NCI-H2081 treated with DMSO at 0.1 percent for 48 hours (cell line): Measurements from ENCODE around the gene CALN1.

Source experiments
- DNase-seq: peaks from one replicate; lab custom pipeline; 2025; lab: John Stamatoyannopoulos, UW

Gene CALN1

GRCh38 chr7:72183835-72184234 is 228.3 kb downstream of the CALN1 start:
- no peak for DNase-seq

- no peak for DNase-seq
Measured at GRCh38 chr7:72182036-72182435, 230.1 kb downstream of the CALN1 start.

GRCh38 chr7:72176875-72177274 is 235.3 kb downstream of the CALN1 start:
- DNase-seq = no peak

- no peak for DNase-seq
Measured at GRCh38 chr7:72170475-72170874, 241.7 kb downstream of the CALN1 start.

GRCh38 chr7:72163271-72163670 is 248.9 kb downstream of the CALN1 start:
- DNase-seq = no peak

DNA sequence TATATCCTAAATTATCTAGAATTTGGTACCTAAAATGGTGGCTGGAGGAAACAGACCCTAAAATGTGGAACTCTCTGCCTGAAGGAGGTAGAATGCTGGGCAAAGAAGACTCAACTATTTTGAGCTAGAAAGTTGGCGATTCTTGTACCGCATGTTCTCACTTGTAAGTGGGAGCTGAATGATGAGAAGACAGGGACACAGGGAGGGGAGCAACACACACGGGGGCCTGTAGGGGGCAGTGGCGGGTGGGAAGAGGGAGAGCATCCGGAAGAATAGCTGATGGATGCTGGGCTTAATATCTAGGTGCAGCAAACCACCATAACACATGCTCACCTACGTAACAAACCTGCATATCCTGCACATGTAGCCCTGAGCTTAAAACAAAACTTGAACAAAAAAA is 250.6 kb downstream of the CALN1 start:
- DNase-seq = no peak

DNA sequence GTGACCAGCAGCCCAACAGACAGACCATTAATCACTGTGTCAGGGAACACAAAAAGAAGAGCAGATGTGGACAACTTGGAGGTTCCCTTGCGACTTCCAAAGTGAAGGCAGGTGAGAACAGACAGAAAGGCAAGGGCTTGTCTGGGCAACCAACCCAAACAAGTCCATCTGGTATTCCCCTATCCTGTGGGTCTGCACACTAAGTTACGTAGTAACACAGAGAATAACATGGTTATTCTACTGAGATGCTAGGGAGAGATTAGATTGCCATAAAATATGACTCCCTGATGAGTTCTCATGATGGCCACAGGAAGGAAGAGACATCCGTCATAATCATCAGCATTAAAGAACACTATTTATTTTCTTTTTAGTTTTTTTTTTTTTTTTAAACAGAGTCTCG is 252.2 kb downstream of the CALN1 start:
- DNase-seq = no peak

DNA sequence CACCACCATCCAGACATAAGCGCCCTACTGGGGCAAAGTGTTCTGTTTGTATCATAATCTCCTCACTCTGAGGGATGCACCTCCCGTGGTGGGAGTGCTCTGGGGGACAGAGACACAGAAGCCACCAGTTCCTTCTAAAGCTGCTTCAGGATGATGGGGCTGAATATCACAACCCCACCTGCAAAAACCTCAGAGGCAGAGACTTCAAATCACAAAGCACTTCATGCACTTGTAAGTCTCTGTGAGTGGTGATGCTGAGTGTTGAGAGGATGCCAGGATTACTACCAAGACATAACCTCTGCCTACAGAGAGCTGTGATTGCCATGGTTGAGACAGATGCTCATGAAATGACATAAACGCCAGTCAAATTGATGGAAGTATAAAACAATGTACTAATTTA is 255.5 kb downstream of the CALN1 start:
- no peak for DNase-seq

DNA sequence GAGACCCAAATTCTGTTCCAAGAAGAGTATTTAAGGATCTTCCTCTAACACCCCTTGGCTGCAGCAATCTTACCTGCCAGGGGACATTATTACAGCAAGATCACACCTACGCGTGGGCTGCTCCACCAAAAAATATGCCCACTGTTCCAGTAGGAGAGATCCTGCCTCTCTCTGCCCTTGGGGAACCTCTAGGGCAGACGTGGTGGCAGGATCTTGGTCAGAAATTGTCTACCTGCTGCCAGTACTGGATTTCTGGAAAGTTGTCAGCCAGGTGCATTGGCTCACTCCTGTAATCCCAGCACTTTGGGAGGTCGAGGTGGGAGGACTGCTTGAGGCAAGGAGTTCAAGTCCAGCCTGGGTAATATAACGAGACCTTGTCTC is 259.0 kb downstream of the CALN1 start:
- no peak for DNase-seq

DNA sequence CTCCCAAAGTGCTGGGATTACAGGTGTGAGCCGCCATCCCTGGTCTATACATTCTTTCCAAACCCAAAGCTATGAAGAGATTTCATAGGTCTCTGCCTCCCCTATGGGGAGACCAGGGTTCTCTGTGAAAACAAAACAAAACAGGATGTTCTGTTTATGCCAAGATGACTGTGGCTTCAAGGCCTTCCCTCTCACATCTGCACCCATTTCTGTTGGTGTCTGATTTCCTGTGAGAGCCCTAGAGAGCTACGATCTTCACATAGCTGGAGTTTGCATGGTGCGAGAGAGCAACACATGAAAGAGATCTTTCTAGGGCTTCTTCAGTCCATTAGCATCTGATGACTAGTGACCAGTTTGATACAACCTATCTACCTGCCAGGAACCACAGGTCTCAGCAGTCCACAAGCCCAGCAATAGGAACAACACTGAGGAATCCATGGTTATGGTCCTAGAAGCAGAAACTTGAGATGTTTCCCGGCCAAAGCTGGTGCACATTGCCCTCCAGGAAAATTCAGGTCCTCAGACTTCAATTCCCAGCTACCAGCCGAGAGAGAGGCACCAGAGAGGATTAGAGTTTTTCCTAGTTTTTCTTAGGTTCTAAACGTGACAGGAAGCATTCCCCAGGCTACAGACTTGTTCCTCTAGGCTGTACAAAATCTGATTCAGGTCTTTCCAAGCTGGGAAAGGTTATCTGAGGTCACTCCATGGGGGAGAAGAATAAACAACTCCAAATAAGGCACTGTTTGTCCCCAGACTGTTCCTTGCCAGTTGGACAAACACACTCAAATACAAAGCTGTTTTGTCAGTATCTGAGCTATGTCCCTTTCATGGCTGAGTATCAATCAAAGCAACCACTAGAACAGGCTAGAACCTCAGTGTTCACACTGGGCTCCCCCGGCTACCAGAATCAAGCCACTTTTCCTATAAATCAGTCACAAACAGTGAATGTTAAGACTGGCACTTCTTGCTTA is 259.7 kb downstream of the CALN1 start:
- DNase-seq = no peak

- no peak for DNase-seq
Measured at GRCh38 chr7:72140566-72140965, 271.6 kb downstream of the CALN1 start.

- DNase-seq = no peak
Measured at GRCh38 chr7:72127136-72127535, 285.0 kb downstream of the CALN1 start.

DNA sequence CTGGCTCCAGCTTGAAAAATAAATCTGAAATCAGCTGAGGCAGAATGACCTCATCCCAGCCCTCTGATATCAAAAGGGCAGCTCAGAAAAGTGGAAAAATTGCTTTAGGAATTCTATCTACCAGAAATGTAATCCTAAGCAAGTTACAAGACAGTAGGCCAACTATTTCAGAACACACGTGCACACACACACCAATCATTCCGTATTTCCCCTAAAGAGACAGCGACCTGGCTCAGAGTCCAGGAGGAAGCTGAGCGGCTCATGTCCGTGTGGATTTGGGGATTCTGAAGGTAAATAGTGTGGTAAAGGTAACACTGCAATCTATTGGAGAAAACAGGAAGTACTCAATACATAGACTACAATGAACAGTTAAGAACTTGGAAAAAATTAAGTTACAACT is 288.2 kb downstream of the CALN1 start:
- DNase-seq = no peak

DNA sequence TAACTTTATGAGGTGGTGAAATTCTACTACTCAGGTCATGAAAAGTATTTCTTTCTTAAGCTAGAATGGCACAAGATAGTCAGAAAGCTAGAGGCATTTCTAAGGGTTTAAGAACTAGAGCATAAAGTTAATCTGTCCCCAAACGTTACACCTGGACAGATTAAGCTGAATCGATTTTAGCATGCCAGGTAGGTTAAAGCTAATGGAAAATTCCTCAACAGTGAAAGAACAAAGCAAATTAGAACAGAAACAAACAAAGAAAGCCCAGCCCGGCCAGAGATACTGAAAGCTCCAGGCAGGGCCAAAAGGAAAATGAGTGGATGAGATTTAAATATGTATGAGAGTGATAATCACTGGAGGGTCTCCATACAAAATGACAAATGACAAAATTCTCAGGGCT is 293.8 kb downstream of the CALN1 start:
- no peak for DNase-seq

- DNase-seq = no peak
Measured at GRCh38 chr7:72114129-72114528, 298.0 kb downstream of the CALN1 start.

DNA sequence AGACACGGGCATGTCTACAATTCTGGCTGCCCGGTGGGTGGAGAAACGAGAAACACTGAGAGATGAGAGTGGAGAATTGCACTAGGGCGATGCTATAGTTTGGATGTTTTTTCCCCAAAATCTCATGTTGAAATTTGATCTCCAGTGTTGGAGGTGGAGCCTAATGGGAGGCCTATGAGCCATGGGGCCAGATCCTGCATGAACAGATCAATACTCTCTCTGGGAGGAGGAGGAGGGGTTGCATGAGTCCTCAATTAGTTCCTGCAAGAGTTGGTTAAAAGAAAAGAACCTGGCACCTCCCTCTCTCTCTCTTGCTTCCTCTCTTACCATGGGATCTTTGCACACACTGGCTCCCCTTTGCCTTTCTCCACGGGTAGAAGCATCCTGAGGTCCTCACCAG is 299.1 kb downstream of the CALN1 start:
- no peak for DNase-seq

GRCh38 chr7:72112530-72112929 is 299.6 kb downstream of the CALN1 start:
- no peak for DNase-seq

GRCh38 chr7:72111086-72111485 is 301.1 kb downstream of the CALN1 start:
- no peak for DNase-seq

- DNase-seq = no peak
Measured at GRCh38 chr7:72109566-72109965, 302.6 kb downstream of the CALN1 start.

- DNase-seq = no peak
Measured at GRCh38 chr7:72106405-72106804, 305.7 kb downstream of the CALN1 start.

- DNase-seq = no peak
Measured at GRCh38 chr7:72101444-72101843, 310.7 kb downstream of the CALN1 start.

- no peak for DNase-seq
Measured at GRCh38 chr7:72099784-72100183, 312.4 kb downstream of the CALN1 start.

DNA sequence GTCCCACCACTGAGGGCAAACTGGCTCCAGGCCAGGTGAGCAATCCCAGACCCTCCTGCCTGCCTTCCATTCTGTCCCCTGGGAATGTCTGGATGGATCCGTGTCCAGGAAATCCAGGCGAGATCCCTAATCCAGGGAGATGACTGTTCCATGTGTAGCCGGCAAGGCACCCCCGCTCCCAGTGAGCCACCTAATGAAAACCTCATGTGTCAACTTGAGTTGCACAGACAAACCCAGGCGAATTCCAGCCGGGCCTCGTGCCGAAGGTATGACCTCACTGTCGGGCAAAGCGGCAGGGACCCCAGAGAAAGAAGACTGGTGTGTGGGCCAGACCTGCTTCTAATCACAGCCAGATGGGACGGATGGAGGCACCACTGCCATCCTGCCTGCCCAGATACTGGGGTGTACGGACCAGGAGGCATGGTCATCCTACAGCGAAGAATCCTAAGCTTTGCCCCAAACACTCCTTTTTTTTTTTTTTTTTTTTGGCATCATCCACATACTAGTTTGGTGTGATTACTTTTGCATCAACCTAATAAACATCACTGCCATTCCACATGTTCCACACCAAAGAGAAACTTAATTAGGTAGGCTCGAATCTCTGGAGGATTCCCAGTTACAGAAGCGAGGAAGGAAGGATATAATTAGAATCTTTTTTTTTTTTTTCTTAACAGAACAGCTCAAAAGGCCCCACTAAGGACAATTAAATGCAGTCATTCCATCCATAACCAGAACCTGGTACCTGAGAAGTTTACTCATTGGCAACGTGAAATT is 313.1 kb downstream of the CALN1 start:
- DNase-seq = no peak
